ENCODE measurements around the gene FAM229A.
A peak's percentile ranks its signal among the peaks of the same experiment; 100 is the strongest.
"Not testable (repeated sequence)": the region's sequence is repeated elsewhere in the genome, so short reads cannot be mapped to it uniquely, and the experiment has no call there.

The FAM229A gene

GRCh38 chr1:32362474-32363313, at the start of gene FAM229A, which contains the start of gene TSSK3:
Gene FAM229A, minus strand, starts transcription at chr1:32362485. Its CDS starts 394 bp downstream, at chr1:32362091.
Gene TSSK3, plus strand, starts transcription at chr1:32362539. Its CDS starts 163 bp downstream, at chr1:32362702.
- no peak for DNase-seq

GRCh38 chr1:32411261-32411660, 49.0 kb upstream of the FAM229A start:
- no peak for DNase-seq

- DNase-seq: no peak
Observed at GRCh38 chr1:32406629-32407111, 44.4 kb upstream of the FAM229A start.

- DNase-seq: no peak
Observed at GRCh38 chr1:32405672-32406467, 43.6 kb upstream of the FAM229A start.

- no peak for DNase-seq
Observed at GRCh38 chr1:32404946-32405345, 42.7 kb upstream of the FAM229A start.

GRCh38 chr1:32400876-32401631, 38.8 kb upstream of the FAM229A start:
- peak; percentile 51 for DNase-seq

GRCh38 chr1:32399843-32400242, 37.6 kb upstream of the FAM229A start:
- DNase-seq: no peak

- DNase-seq: no peak
Observed at GRCh38 chr1:32398401-32398800, 36.1 kb upstream of the FAM229A start.

GRCh38 chr1:32396524-32396923, 34.2 kb upstream of the FAM229A start:
- DNase-seq: not testable (repeated sequence)

- DNase-seq: no peak
Observed at GRCh38 chr1:32394890-32395432, 32.7 kb upstream of the FAM229A start.

GRCh38 chr1:32394141-32394889, 32.0 kb upstream of the FAM229A start, which contains the start of gene BSDC1:
Gene BSDC1, minus strand, starts transcription at chr1:32394441. Its CDS starts 27 bp downstream, at chr1:32394414.
- DNase-seq: peak; percentile 91

GRCh38 chr1:32393832-32394140, 31.5 kb upstream of the FAM229A start:
- DNase-seq: no peak

- no peak for DNase-seq
Observed at GRCh38 chr1:32393136-32393535, 30.9 kb upstream of the FAM229A start.

GRCh38 chr1:32392325-32392724, 30.0 kb upstream of the FAM229A start:
- DNase-seq: no peak

GRCh38 chr1:32390904-32391870, 28.9 kb upstream of the FAM229A start:
- DNase-seq: no peak

GRCh38 chr1:32388641-32389040, 26.4 kb upstream of the FAM229A start:
- DNase-seq: no peak

GRCh38 chr1:32386676-32387392, 24.5 kb upstream of the FAM229A start:
- no peak for DNase-seq

GRCh38 chr1:32380057-32380456, 17.8 kb upstream of the FAM229A start:
- no peak for DNase-seq

GRCh38 chr1:32377541-32378220, 15.4 kb upstream of the FAM229A start:
- no peak for DNase-seq
